Heart right ventricle (tissue), 16 donors: ENCODE results near the gene SPEM2. TPM values are rescaled to one million over a fixed set of nuclear protein-coding genes. Genes with fewer than 3 reads are reported as not detected.

Source experiments
- ATAC-seq, 8 donors: fragments of 200-7000 bp; cut with Tn5 transposase; one replicate each; pipeline ENCODE4 v1.9.1; 2020; ENCODE audit warnings: mild to moderate bottlenecking in 8 of 8, moderate library complexity in 8 of 8, moderate number of reproducible peaks in 1 of 8
- DNase-seq, 2 donors: peaks; one replicate each; pipeline ENCODE4 v3.0.0-alpha.2; 2020
- H3K27ac ChIP-seq, 10 donors: fragments of 200-600 bp; sonication (generic) in 2 of 10; one replicate each; pipeline versions ENCODE4 v1.5.0 to v1.8.0; 2020 to 2022; ENCODE audit warnings: mild to moderate bottlenecking in 3 of 10
- H3K27me3 ChIP-seq, 7 donors: fragments of 200-600 bp; one replicate each; pipeline ENCODE4 v1.8.0; 2021 to 2022; ENCODE audit warnings: mild to moderate bottlenecking in 2 of 7
- H3K36me3 ChIP-seq, 9 donors: fragments of 200-600 bp; sonication (generic) in 1 of 9; one replicate each; pipeline versions ENCODE4 v1.5.0 to v1.8.0; 2020 to 2022; ENCODE audit warnings: mild to moderate bottlenecking in 2 of 9
- H3K4me1 ChIP-seq, 9 donors: fragments of 200-600 bp; sonication (generic) in 1 of 9; one replicate each; pipeline versions ENCODE4 v1.5.0 to v1.8.0; 2020 to 2022; ENCODE audit warnings: mild to moderate bottlenecking in 4 of 9
- H3K4me3 ChIP-seq, 10 donors: fragments of 200-600 bp; sonication (generic) in 2 of 10; one replicate each; pipeline versions ENCODE4 v1.5.0 to v1.8.0; 2020 to 2022; ENCODE audit warnings: mild to moderate bottlenecking in 7 of 10, moderate library complexity in 2 of 10
- H3K9me3 ChIP-seq, 11 donors: fragments of 200-600 bp in 10 of 11; sonication (generic) in 2 of 11; one replicate each; pipeline versions ENCODE4 v1.5.0 to v1.8.0; 2013 to 2022; ENCODE audit warnings: mild to moderate bottlenecking in 2 of 11, control low read depth in 1 of 11, moderate library complexity in 1 of 11
- CTCF ChIP-seq, 9 donors: fragments of 200-600 bp; sonication (generic) in 2 of 9; IDR thresholded peaks; one replicate each; pipeline versions ENCODE4 v1.5.0 to v1.8.0; 2021 to 2022; ENCODE audit warnings: antibody characterized with exemption in 9 of 9, mild to moderate bottlenecking in 5 of 9, moderate library complexity in 1 of 9
- WGBS, 2 donors: extraction: QIAGEN DNeasy Blood & Tissue Kit; methylation state at CpG; one replicate each; pipeline ENCODE4 v1.1.7; 2013; ENCODE audit warnings: inconsistent platforms in 1 of 2; 5-methylcytosine and 5-hydroxymethylcytosine counted together
- intact Hi-C, 10 donors: fragments of 100-400 bp; cut with DNase I; formaldehyde crosslinking; loops; one replicate each; pipeline versions ENCODE4 v1.11.1 to v1.14.2; 2022
- long read RNA-seq, 3 donors: library from polyadenylated mRNA; unstranded; transcript quantifications; one replicate each; pipeline ENCODE4 v2.0.0, GENCODE V29; 2020 to 2021
- polyA plus RNA-seq, 2 donors: library from polyadenylated mRNA; stranded (reverse); fragments of 200-250 nt; gene quantifications; one replicate each; pipeline ENCODE4 v1.2.3, GENCODE V29; 2013
- total RNA-seq, 10 donors: library from RNA; stranded (reverse); fragmentation: NEBNext Ultra II Directional in 3 of 10; extraction: Animal tissue kit (Norgen Biotek cat#: 25700) in 3 of 10; gene quantifications; one replicate each; pipeline versions ENCODE4 v1.2.1 to v1.2.4, GENCODE V29; 2021 to 2023
- donor health status: Arrhythmogenic right ventricular cardiomyopathy.
- donor health status: ischemic (EF 13 %, LVEDD 7.1; RV severe dilation, severe dysfunction).
- donor health status: healthy with polysubstance abuse.
- donor health status: DM: no; HTN: yes; CAD: no.
- donor health status: DM: no; HTN: no; CAD: no.
- donor health status: ischemic (EF 25% LVEDD 6.9; RV normal size, moderate dysfunction).
- donor health status: ischemic (EF 25% LVEDD 5.7; RV mildly dilated, moderate dysfunction).
- donor health status: healthy.
- donor health status: DM: yes; HTN: yes; CAD: no.
- donor health status: Ischemic cardiomyopathy.
- donor health status: ischemic (EF 35%, LVEDD 5.7; RV mildly dilated, moderate dysfunction).
- donor health status: nonischemic (EF 11% LVEDD 7.7; RV severe dilation, severe dysfunction).
- donor health status: DM: yes; HTN: yes; CAD: no.
- donor health status: PGD.
- donor health status: ischemic (EF 29% LVEDD 5.4; RV normal size, mild dysfunction).
- donor health status: nonischemic (EF 23%, LVEDD 6.1; RV moderate dilation, normal function).

Gene SPEM2
- not detected for total RNA-seq
- polyA plus RNA-seq, result not detected
- long read RNA-seq, donor 1, result 0 reads
- long read RNA-seq, donor 2, result 0 reads
- long read RNA-seq, donor 3, result 0 reads

GRCh38 chr17:7425316-7425715 is at the start of gene SPEM2:
Gene SPEM2, plus strand, starts transcription at chr17:7425616. Its CDS starts 73 bp downstream, at chr17:7425689.
- 74 to 78% methylated on average over 7 of the region's 7 CpGs for WGBS, 2 donors
- H3K9me3 ChIP-seq, result no peaks in the 10 kb centered on the region
- no peak for TF ChIP-seq CTCF (IDR thresholded peaks at IDR 0.05)
- no peak within 1 kb of the TSS for H3K4me3 ChIP-seq
- H3K4me1 ChIP-seq, result no peaks in the 10 kb centered on the region
- no peaks in the 10 kb centered on the region for H3K36me3 ChIP-seq
- ATAC-seq, result no peak
- no peaks in the 10 kb centered on the region for H3K27me3 ChIP-seq
- DNase-seq, result no peak
- no peak within 1 kb of the TSS for H3K27ac ChIP-seq
- intact Hi-C loops, result no loop called here

GRCh38 chr17:7379134-7379533 is 46.3 kb upstream of the SPEM2 start:
- no peak for TF ChIP-seq CTCF (IDR thresholded peaks at IDR 0.05)
- peaks cover 6 to 29% (median 26%) of the 10 kb centered on the region in 9 donors for H3K4me1 ChIP-seq
- H3K27me3 ChIP-seq, result peaks cover 0 to 55% (median 0%) of the 10 kb centered on the region in 7 donors
- no peak overlapping the region for H3K27ac ChIP-seq
- no peak overlapping the region for H3K4me3 ChIP-seq
- no peak for ATAC-seq
- 92% methylated on average over 3 of the region's 3 CpGs for WGBS, 2 donors
- no peak for DNase-seq
- H3K36me3 ChIP-seq, result no peaks in the 10 kb centered on the region
- peaks cover 0 to 5% (median 0%) of the 10 kb centered on the region in 11 donors for H3K9me3 ChIP-seq
- intact Hi-C loops, result no loop called here

- peaks cover 6 to 33% (median 30%) of the 10 kb centered on the region in 9 donors for H3K4me1 ChIP-seq
- 18 to 21% methylated on average over 7 of the region's 7 CpGs for WGBS, 2 donors
- peak in 1 of 9 donors; percentile 7 for TF ChIP-seq CTCF (IDR thresholded peaks at IDR 0.05)
- H3K27me3 ChIP-seq, result peaks cover 0 to 61% (median 0%) of the 10 kb centered on the region in 7 donors
- DNase-seq (peak; percentile 54 to 73), ATAC-seq (peak; percentile 61 to 89 (median 82))
- intact Hi-C loops, result no loop called here
- H3K9me3 ChIP-seq, result peaks cover 0 to 5% (median 0%) of the 10 kb centered on the region in 11 donors
- H3K4me3 ChIP-seq, result peak overlapping the region in 9 of 10 donors; percentile 31 to 59 (median 50)
- H3K36me3 ChIP-seq, result no peaks in the 10 kb centered on the region
- peak overlapping the region in 9 of 10 donors; percentile 23 to 79 (median 67) for H3K27ac ChIP-seq
These were observed 45.1 kb upstream of the SPEM2 start for GRCh38 chr17:7380321-7380720.

- no peak for TF ChIP-seq CTCF (IDR thresholded peaks at IDR 0.05)
- Histone ChIP-seq H3K4me1 (peaks cover 6 to 33% (median 30%) of the 10 kb centered on the region in 9 donors), H3K9me3 (peaks cover 0 to 5% (median 0%) of the 10 kb centered on the region in 11 donors), H3K27me3 (peaks cover 0 to 61% (median 0%) of the 10 kb centered on the region in 7 donors), H3K4me3 (peak within 1 kb of the TSS in 9 of 10 donors; percentile 31 to 59 (median 50)), H3K36me3 (no peaks in the 10 kb centered on the region), H3K27ac (peak within 1 kb of the TSS in 9 of 10 donors; percentile 23 to 79 (median 67))
- intact Hi-C loops, result no loop called here
- WGBS, 2 donors, result 4 to 5% methylated on average over 48 to 52 of the region's 52 CpGs
- peak; percentile 31 to 77 (median 62) for ATAC-seq
- DNase-seq, result peak; percentile 52 to 57
These were observed 44.3 kb upstream of the SPEM2 start, which contains the start of gene TNK1 for GRCh38 chr17:7380855-7381683. Gene TNK1, plus strand, starts transcription at chr17:7381089. Its CDS starts 1,838 bp downstream, at chr17:7382927.
